HepG2 (cell line): ENCODE data around the gene CHADL. TPM values are rescaled to one million over a fixed set of nuclear protein-coding genes. Genes with fewer than 3 reads are reported as not detected.

Experiments
- ATAC-seq: fragments of 200-7000 bp; cut with Tn5 transposase; 3 replicates; pipeline ENCODE4 v1.9.1; 2020; ENCODE audit warnings: mild to moderate bottlenecking, moderate library complexity
- Bru-seq: library from RNA; stranded (reverse); fragments of 400-500 nt; gene quantifications from one replicate; lab custom pipeline; 2021; lab: Mats Ljungman, UMichigan
- BruChase-seq, 2 experiments: library from RNA; stranded (reverse); fragments of 400-500 nt; gene quantifications; one replicate each; lab custom pipeline; 2021; lab: Mats Ljungman, UMichigan
- BruUV-seq: library from RNA; stranded (reverse); fragments of 400-500 nt; replicated peaks from 2 replicates; lab custom pipeline; 2021; lab: Mats Ljungman, UMichigan
- CTCF ChIA-PET: fragments of 300-600 bp; formaldehyde crosslinking; extraction: SDS; loops from one replicate; lab custom pipeline; 2021; ENCODE audit warnings: low total read pairs, inconsistent platforms, low intra/inter-chr PET ratio; lab: Yijun Ruan, JAX
- POLR2A ChIA-PET: fragments of 350-600 bp; sonication (Branson Sonifier 250); formaldehyde crosslinking; loops from one replicate; lab custom pipeline; 2020; ENCODE audit warnings: antibody characterized with exemption, inconsistent platforms; lab: Yijun Ruan, JAX
- DNase-seq: peaks from one replicate; pipeline ENCODE4 v3.0.0-alpha.2; 2015; ENCODE audit warnings: low spot score
- FAIRE-seq: peaks from 3 replicates; lab custom pipeline; 2011; peaks lifted over from hg19 to GRCh38; lab: Jason Lieb, UNC
- H2AFZ ChIP-seq: one replicate; pipeline ENCODE4 v1.6.1; 2011; ENCODE audit warnings: low read length, inconsistent platforms
- H3K27ac ChIP-seq: fragments of 300-600 bp; 3 replicates; pipeline ENCODE4 v1.8.0; 2011; ENCODE audit warnings: mixed run types, mild to moderate bottlenecking, mixed read lengths, low read length, inconsistent platforms; ENCODE audit not compliant: insufficient read depth; ENCODE audit errors: extremely low read length
- H3K27me3 ChIP-seq, 2 experiments: fragments of 200-600 bp in 1 of 2; 2 replicates in 1 of 2; 3 replicates in 1 of 2; pipeline versions ENCODE4 v1.6.0 to v1.8.0; 2011; ENCODE audit warnings: low read length in 2 of 2, mild to moderate bottlenecking in 2 of 2, moderate library complexity in 2 of 2, inconsistent platforms in 1 of 2; ENCODE audit not compliant: insufficient read depth in 2 of 2, control insufficient read depth in 1 of 2
- H3K36me3 ChIP-seq, 2 experiments: fragments of 200-600 bp in 1 of 2; replicated peaks in 1 of 2; 2 replicates in 1 of 2; 3 replicates in 1 of 2; pipeline versions ENCODE4 v1.5.1 to v1.8.0; 2011; ENCODE audit warnings: low read length in 2 of 2, inconsistent platforms in 1 of 2; ENCODE audit not compliant: insufficient read depth in 2 of 2, control insufficient read depth in 1 of 2
- H3K4me1 ChIP-seq: 2 replicates; pipeline ENCODE4 v1.5.1; 2012; ENCODE audit warnings: low read length, inconsistent platforms; ENCODE audit not compliant: insufficient read depth
- H3K4me2 ChIP-seq: 2 replicates; pipeline ENCODE4 v1.6.0; 2011; ENCODE audit warnings: low read depth, low read length, inconsistent platforms
- H3K4me3 ChIP-seq, 3 experiments: fragments of 200-600 bp in 1 of 3; sonication (generic), shearing (Covaris generic) in 1 of 3; replicated peaks in 1 of 3; 2 replicates each; pipeline ENCODE4 v1.5.1; 2011 to 2016; ENCODE audit warnings: low read length in 3 of 3, inconsistent platforms in 2 of 3, low read depth in 2 of 3, mild to moderate bottlenecking in 2 of 3, control low read depth in 1 of 3, mixed read lengths in 1 of 3; ENCODE audit not compliant: insufficient read depth in 1 of 3
- H3K79me2 ChIP-seq: one replicate; pipeline ENCODE4 v1.6.1; 2011; ENCODE audit warnings: low read length, inconsistent platforms; ENCODE audit not compliant: insufficient read depth
- H3K9ac ChIP-seq: 2 replicates; pipeline ENCODE4 v1.6.0; 2011; ENCODE audit warnings: mild to moderate bottlenecking, low read depth, low read length, inconsistent platforms; ENCODE audit not compliant: insufficient read depth
- H3K9me3 ChIP-seq: 2 replicates; pipeline ENCODE4 v1.5.1; 2012; ENCODE audit warnings: mild to moderate bottlenecking, low read length
- H4K20me1 ChIP-seq: 2 replicates; pipeline ENCODE4 v1.6.0; 2011; ENCODE audit warnings: inconsistent platforms, mild to moderate bottlenecking, low read length, moderate library complexity; ENCODE audit not compliant: insufficient read depth
- CHCHD3 ChIP-seq: sonication (generic); formaldehyde crosslinking; IDR thresholded peaks from 2 replicates; pipeline ENCODE4 v1.8.0; 2022; ENCODE audit warnings: mild to moderate bottlenecking, missing genetic modification reagents, moderate library complexity
- HDAC1 ChIP-seq: sonication (generic); formaldehyde crosslinking; IDR thresholded peaks from 2 replicates; pipeline ENCODE4 v1.5.1; 2020; ENCODE audit warnings: mild to moderate bottlenecking, missing genetic modification reagents
- HOXD1 ChIP-seq: sonication (generic); formaldehyde crosslinking; IDR thresholded peaks from 2 replicates; pipeline ENCODE4 v1.5.0; 2020; ENCODE audit warnings: missing genetic modification reagents
- KAT7 ChIP-seq: IDR thresholded peaks from 2 replicates; pipeline ENCODE4 v1.6.1; 2018; ENCODE audit warnings: borderline replicate concordance, missing compliant biosample characterization
- KAT8 ChIP-seq: IDR thresholded peaks from 2 replicates; pipeline ENCODE4 v1.6.1; 2016; ENCODE audit warnings: missing genetic modification reagents, missing compliant biosample characterization
- KDM1A ChIP-seq: IDR thresholded peaks from 2 replicates; pipeline ENCODE4 v1.6.1; 2016; ENCODE audit warnings: missing compliant biosample characterization
- MATR3 ChIP-seq: sonication (generic); formaldehyde crosslinking; IDR thresholded peaks from 2 replicates; pipeline ENCODE4 v1.4.0; 2020; ENCODE audit warnings: missing genetic modification reagents
- MBD4 ChIP-seq: IDR thresholded peaks from 2 replicates; pipeline ENCODE4 v1.6.1; 2012; ENCODE audit warnings: low read length, inconsistent platforms, borderline replicate concordance
- PLSCR1 ChIP-seq: sonication (generic); formaldehyde crosslinking; IDR thresholded peaks from 2 replicates; pipeline ENCODE4 v1.5.0; 2020; ENCODE audit warnings: missing genetic modification reagents, mild to moderate bottlenecking, borderline replicate concordance
- YEATS2 ChIP-seq: sonication (generic); formaldehyde crosslinking; IDR thresholded peaks from 2 replicates; pipeline ENCODE4 v1.4.0; 2020; ENCODE audit warnings: missing genetic modification reagents, borderline replicate concordance
- ZGPAT ChIP-seq: IDR thresholded peaks from 2 replicates; pipeline ENCODE4 v1.6.1; 2016; ENCODE audit warnings: mild to moderate bottlenecking
- ZNF317 ChIP-seq: sonication (generic); formaldehyde crosslinking; IDR thresholded peaks from 2 replicates; pipeline ENCODE4 v1.5.0; 2020; ENCODE audit warnings: mild to moderate bottlenecking, missing genetic modification reagents
- ZNF788 ChIP-seq: sonication (generic); formaldehyde crosslinking; IDR thresholded peaks from 2 replicates; pipeline ENCODE4 v1.5.0; 2020; ENCODE audit warnings: mild to moderate bottlenecking, missing genetic modification reagents, borderline replicate concordance
- WGBS: methylation state at CpG from one replicate; pipeline ENCODE4 v1.1.6; 2017; ENCODE audit warnings: low lambda C conversion rate; 5-methylcytosine and 5-hydroxymethylcytosine counted together
- in situ Hi-C: cut with HindIII; loops from 2 replicates; pipeline ENCODE4 v1.10.0; 2017; ENCODE audit warnings: low pct_unique_long_range_greater_than_20kb; ENCODE audit not compliant: extremely low pct_ligation_motif_present
- intact Hi-C: fragments of 100-400 bp; cut with micrococcal nuclease; formaldehyde crosslinking; loops from one replicate; pipeline ENCODE4 v1.10.0; 2022; ENCODE audit not compliant: unreplicated experiment
- long read RNA-seq, 2 experiments: library from RNA in 1 of 2; library from polyadenylated mRNA in 1 of 2; stranded (forward) in 1 of 2; unstranded in 1 of 2; transcript quantifications; one replicate each; pipeline ENCODE4 v2.0.0, GENCODE V29; 2019 to 2022
- polyA minus RNA-seq, 3 experiments: library from RNA; depleted of rRNA, polyadenylated mRNA; stranded (reverse); fragments of >200 nt; gene quantifications; 2 replicates each; pipeline ENCODE4 v1.2.3, GENCODE V29; 2011; ENCODE audit warnings: low replicate concordance in 1 of 3
- polyA plus RNA-seq, 8 experiments: library from polyadenylated mRNA; depleted of rRNA in 3 of 8; stranded (reverse) in 7 of 8; unstranded in 1 of 8; fragments of >200 nt; fragmentation: Illumina TruSeq in 4 of 8; extraction: Trizol in 4 of 8; gene quantifications; 2 replicates each; pipeline versions ENCODE4 v1.2.1 to v1.2.3, GENCODE V29; 2011 to 2016; ENCODE audit warnings: low read depth in 4 of 8, missing spikeins in 1 of 8, mixed read lengths in 1 of 8; ENCODE audit not compliant: insufficient read depth in 1 of 8
- total RNA-seq, 5 experiments: library from RNA; depleted of rRNA; stranded (reverse); fragments of >200 nt; fragmentation: Illumina TruSeq; extraction: Trizol; gene quantifications; 2 replicates each; pipeline ENCODE4 v1.2.3, GENCODE V29; 2016; ENCODE audit warnings: low read depth in 1 of 5

The CHADL gene, protein sequence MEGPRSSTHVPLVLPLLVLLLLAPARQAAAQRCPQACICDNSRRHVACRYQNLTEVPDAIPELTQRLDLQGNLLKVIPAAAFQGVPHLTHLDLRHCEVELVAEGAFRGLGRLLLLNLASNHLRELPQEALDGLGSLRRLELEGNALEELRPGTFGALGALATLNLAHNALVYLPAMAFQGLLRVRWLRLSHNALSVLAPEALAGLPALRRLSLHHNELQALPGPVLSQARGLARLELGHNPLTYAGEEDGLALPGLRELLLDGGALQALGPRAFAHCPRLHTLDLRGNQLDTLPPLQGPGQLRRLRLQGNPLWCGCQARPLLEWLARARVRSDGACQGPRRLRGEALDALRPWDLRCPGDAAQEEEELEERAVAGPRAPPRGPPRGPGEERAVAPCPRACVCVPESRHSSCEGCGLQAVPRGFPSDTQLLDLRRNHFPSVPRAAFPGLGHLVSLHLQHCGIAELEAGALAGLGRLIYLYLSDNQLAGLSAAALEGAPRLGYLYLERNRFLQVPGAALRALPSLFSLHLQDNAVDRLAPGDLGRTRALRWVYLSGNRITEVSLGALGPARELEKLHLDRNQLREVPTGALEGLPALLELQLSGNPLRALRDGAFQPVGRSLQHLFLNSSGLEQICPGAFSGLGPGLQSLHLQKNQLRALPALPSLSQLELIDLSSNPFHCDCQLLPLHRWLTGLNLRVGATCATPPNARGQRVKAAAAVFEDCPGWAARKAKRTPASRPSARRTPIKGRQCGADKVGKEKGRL
- total RNA-seq (2016; rRNA removed; fragmentation: Illumina TruSeq; extraction: Trizol) (2.9 and 8.1 TPM in 2 replicates), polyA plus RNA-seq (2011; rRNA removed) (2.8 and 6.1 TPM in 2 replicates), polyA minus RNA-seq (2011; rRNA and poly(A)+ RNA removed; ENCODE audit: low replicate concordance) (0.07 and 3.2 TPM in 2 replicates), Bru-seq, nascent RNA (percentile 50 among the genes with signal in this experiment), BruChase-seq, experiment 1, labeled RNA remaining after a 6-hour chase (percentile 41 among the genes with signal in this experiment), BruChase-seq, experiment 2, labeled RNA remaining after a 2-hour chase (percentile 44 among the genes with signal in this experiment)
- total RNA-seq (2016; cell fraction: cytosol; rRNA removed; fragmentation: Illumina TruSeq; extraction: Trizol; ENCODE audit: low read depth), result 0.88 and 1.3 TPM in 2 replicates
- 2.9 and 8.3 TPM in 2 replicates for total RNA-seq (2016; cell fraction: insoluble cytoplasmic fraction; rRNA removed; fragmentation: Illumina TruSeq; extraction: Trizol)
- total RNA-seq (2016; cell fraction: membrane; rRNA removed; fragmentation: Illumina TruSeq; extraction: Trizol), result 1.6 and 1.8 TPM in 2 replicates
- total RNA-seq (2016; cell fraction: nucleus; rRNA removed; fragmentation: Illumina TruSeq; extraction: Trizol), result 6.1 TPM in 2 replicates
- 2.6 and 5.3 TPM in 2 replicates for polyA plus RNA-seq (2011; cell fraction: cytosol; rRNA removed)
- polyA plus RNA-seq (2011; cell fraction: nucleus; rRNA removed), result 7.4 and 7.5 TPM in 2 replicates
- 1.9 and 2.5 TPM in 2 replicates for polyA plus RNA-seq (2012)
- polyA plus RNA-seq (2016; cell fraction: cytosol; fragmentation: Illumina TruSeq; extraction: Trizol; ENCODE audit: low read depth), result 0.71 and 1.1 TPM in 2 replicates
- 2.5 and 3.1 TPM in 2 replicates for polyA plus RNA-seq (2016; cell fraction: insoluble cytoplasmic fraction; fragmentation: Illumina TruSeq; extraction: Trizol; ENCODE audit: low read depth)
- 0.88 and 1.5 TPM in 2 replicates for polyA plus RNA-seq (2016; cell fraction: membrane; fragmentation: Illumina TruSeq; extraction: Trizol; ENCODE audit: low read depth)
- polyA plus RNA-seq (2016; cell fraction: nucleus; fragmentation: Illumina TruSeq; extraction: Trizol; ENCODE audit: insufficient read depth, low read depth), result 9.0 and 10.9 TPM in 2 replicates
- polyA minus RNA-seq (2011; cell fraction: cytosol; rRNA and poly(A)+ RNA removed), result 2.1 and 2.4 TPM in 2 replicates
- polyA minus RNA-seq (2011; cell fraction: nucleus; rRNA and poly(A)+ RNA removed), result 2.6 and 3.9 TPM in 2 replicates
- long read RNA-seq, experiment 1, partial matches to known transcripts, result 1 of 4 reads
- long read RNA-seq, experiment 1, other reads (novel, unspliced or antisense), result 0 of 4 reads
- long read RNA-seq, experiment 2, transcript CHADL-201 (6 exons, 2,533 nt), result major isoform, 22 of 39 reads
- long read RNA-seq, experiment 2, partial matches to known transcripts, result 15 of 39 reads
- long read RNA-seq, experiment 2, other reads (novel, unspliced or antisense), result 2 of 39 reads

DNA sequence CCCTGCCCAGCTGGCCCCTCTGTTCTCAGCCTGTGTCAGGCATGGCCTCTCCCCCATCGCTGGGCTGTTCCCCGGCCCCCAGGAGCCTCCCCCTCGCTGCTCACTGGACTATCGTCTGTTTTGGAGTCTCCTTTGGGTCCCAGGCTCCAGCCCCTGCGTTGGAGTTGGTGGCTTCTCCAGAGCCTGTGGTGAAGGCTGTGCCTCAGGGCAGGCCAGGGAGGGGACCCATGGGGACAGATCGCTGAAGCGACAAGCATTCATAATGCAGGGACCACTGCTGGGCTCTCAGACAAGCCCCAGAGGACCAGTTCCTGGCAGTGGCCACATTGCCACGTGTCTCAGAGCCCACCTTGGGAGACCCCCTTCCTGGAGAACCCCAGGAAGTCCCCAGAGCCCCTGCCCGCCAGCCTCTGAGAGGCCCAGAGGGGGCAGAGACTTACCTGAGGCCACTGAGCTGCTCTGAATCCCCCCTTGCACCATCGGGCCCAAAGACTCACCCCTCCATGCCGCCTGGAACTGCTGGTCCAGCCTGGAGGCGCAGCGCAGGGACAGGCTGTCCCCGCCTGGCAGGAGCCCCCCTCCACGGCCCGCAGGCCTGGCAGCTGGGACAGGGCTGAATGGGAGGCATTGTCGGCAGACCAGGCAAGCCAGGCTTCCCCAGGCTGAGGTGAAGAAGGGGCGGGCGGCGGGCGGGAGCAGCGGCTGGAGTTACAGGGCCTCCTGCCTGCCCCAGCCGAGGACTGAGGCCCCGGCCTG lies at the start of gene CHADL:
Gene CHADL, minus strand, starts transcription at position 555 of the 756 bp plus-strand sequence. Its CDS starts 50 bp downstream, at position 505.
- WGBS, result 6% methylated on average over 14 of the region's 24 CpGs
- TSS peak; percentile 41 for BruUV-seq
- Histone ChIP-seq H3K4me1 (peaks cover 21% of the 10 kb centered on the region), H3K9ac (peak within 1 kb of the TSS; percentile 68), H3K27ac (peak within 1 kb of the TSS; percentile 24), H3K36me3 (no peaks in the 10 kb centered on the region; a peak in 1 of 5 replicates), H2AFZ (no peak within 1 kb of the TSS), H4K20me1 (no peaks in the 10 kb centered on the region), H3K4me3 (peak within 1 kb of the TSS; percentile 56 to 74 (median 57)), H3K79me2 (no peaks in the 10 kb centered on the region), H3K4me2 (peak within 1 kb of the TSS; percentile 90), H3K9me3 (no peaks in the 10 kb centered on the region), H3K27me3 (no peaks in the 10 kb centered on the region)
- CTCF ChIA-PET, result no interaction called here
- POLR2A ChIA-PET, result interaction anchor here (1.0 to 1.5 kb wide), 2 partner anchors 45 to 141 kb away, joined by 3 to 5 read pairs; partner anchors contain the start of genes RANGAP1 and TEF
- peak; percentile 58 for DNase-seq
- FAIRE-seq, result no peak
- intact Hi-C loops (no loop called here), in situ Hi-C loops (no loop called here)
- peak; percentile 84 for ATAC-seq
- TF ChIP-seq ZNF788 (peak; percentile 69; the same call in 1 of the 2 replicates), KAT7 (CRISPR knock-in tag) (peak; percentile 44; the same call in 1 of the 2 replicates), MBD4 (no peak), ZGPAT (CRISPR knock-in tag) (peak; percentile 61), CHCHD3 (CRISPR knock-in tag) (no peak), KDM1A (peak; percentile 7; the same call in 1 of the 2 replicates), KAT8 (CRISPR knock-in tag) (no peak; the same call in 1 of the 2 replicates), HDAC1 (CRISPR knock-in tag) (no peak), MATR3 (CRISPR knock-in tag) (no peak), HOXD1 (CRISPR knock-in tag) (no peak), PLSCR1 (no peak), ZNF317 (CRISPR knock-in tag) (peak; percentile 41; the same call in 1 of the 2 replicates), YEATS2 (CRISPR knock-in tag) (no peak; the same call in 1 of the 2 replicates)
